ENCODE data around the gene MYPOP. TPM values are rescaled to one million over a fixed set of nuclear protein-coding genes. Genes with fewer than 3 reads are reported as not detected.

Gene MYPOP
- total and polyA plus RNA-seq, 2 donors (not counting 3 experiments of a cell fraction or from before 2014, with no cell fraction given), result 3.9 to 9.0 TPM

- H3K27ac ChIP-seq (ENCODE audit: insufficient read depth, low read depth, low read length), result no peak overlapping the region
- no peaks in the 10 kb centered on the region for H3K79me2 ChIP-seq (ENCODE audit: control insufficient read depth, insufficient read depth, low read length)
- no peaks in the 10 kb centered on the region for H3K9me1 ChIP-seq (replicated peaks; ENCODE audit: control insufficient read depth, extremely low read depth, insufficient read depth, low read length)
- no peaks in the 10 kb centered on the region for H4K20me1 ChIP-seq (replicated peaks; ENCODE audit: control insufficient read depth, extremely low read depth, insufficient read depth, low read length)
- DNase-seq (ENCODE audit: low read depth, low spot score), result no peak
- no peak overlapping the region for H2AFZ ChIP-seq (ENCODE audit: low read depth, low read length)
- dilution Hi-C loops (cut with MboI; ENCODE audit: extremely low pct_ligation_motif_present, low sequenced_read_pairs) (no loop called here), intact Hi-C loops (cut with micrococcal nuclease) (no loop called here)
- H3K27me3 ChIP-seq (ENCODE audit: control insufficient read depth in 2 of 2, insufficient read depth in 2 of 2, low read length in 2 of 2), result no peaks in the 10 kb centered on the region
- ChIA-PET POLR2A (no interaction called here), CTCF (interaction anchor here (1.0 kb wide), 1 partner anchor 8 kb away, joined by 4 read pairs; no protein-coding TSS in a partner anchor)
- H3K9me3 ChIP-seq (replicated peaks; ENCODE audit: control insufficient read depth, insufficient read depth, low read length), result no peaks in the 10 kb centered on the region
- no peak overlapping the region for H3K4me2 ChIP-seq (ENCODE audit: insufficient read depth, low read length)
- H3K9ac ChIP-seq (replicated peaks; ENCODE audit: extremely low read depth, insufficient read depth, low read length), result no peak overlapping the region
- TF ChIP-seq JUN (IDR thresholded peaks at IDR 0.05; ENCODE audit: borderline replicate concordance, insufficient read depth, insufficient read length, low read depth), result no peak
- no peak for TF ChIP-seq GATA2 (IDR thresholded peaks at IDR 0.05; ENCODE audit: insufficient read depth, insufficient read length, low read depth, low read length)
- no peak for TF ChIP-seq MYC (IDR thresholded peaks at IDR 0.05; ENCODE audit: low read depth, low read length)
- BruUV-seq (replicated peaks), result no TSS peak
- no peaks in the 10 kb centered on the region for H3K4me1 ChIP-seq (ENCODE audit: control insufficient read depth, extremely low read depth, insufficient read depth, low read length)
- no peaks in the 10 kb centered on the region for H3K36me3 ChIP-seq (ENCODE audit: control insufficient read depth in 2 of 2, extremely low read depth in 1 of 2, insufficient read depth in 2 of 2, low read length in 2 of 2)
- H3K4me3 ChIP-seq (replicated peaks in 1 of 3; ENCODE audit: insufficient read depth in 1 of 3, low read depth in 1 of 3, low read length in 3 of 3), result no peak overlapping the region
- no peak for FAIRE-seq
Measured at GRCh38 chr19:45911291-45911690, 8.9 kb upstream of the MYPOP start.

GRCh38 chr19:45908956-45909355 is 6.5 kb upstream of the MYPOP start:
- Histone ChIP-seq H3K4me2 (ENCODE audit: insufficient read depth, low read length) (no peak overlapping the region), H3K9me3 (replicated peaks; ENCODE audit: control insufficient read depth, insufficient read depth, low read length) (no peaks in the 10 kb centered on the region), H3K4me1 (ENCODE audit: control insufficient read depth, extremely low read depth, insufficient read depth, low read length) (no peaks in the 10 kb centered on the region), H3K27ac (ENCODE audit: insufficient read depth, low read depth, low read length) (no peak overlapping the region), H3K4me3 (replicated peaks in 1 of 3; ENCODE audit: insufficient read depth in 1 of 3, low read depth in 1 of 3, low read length in 3 of 3) (no peak overlapping the region), H3K27me3 (ENCODE audit: control insufficient read depth in 2 of 2, insufficient read depth in 2 of 2, low read length in 2 of 2) (no peaks in the 10 kb centered on the region), H3K9ac (replicated peaks; ENCODE audit: extremely low read depth, insufficient read depth, low read length) (no peak overlapping the region), H3K79me2 (ENCODE audit: control insufficient read depth, insufficient read depth, low read length) (no peaks in the 10 kb centered on the region), H4K20me1 (replicated peaks; ENCODE audit: control insufficient read depth, extremely low read depth, insufficient read depth, low read length) (no peaks in the 10 kb centered on the region), H3K36me3 (ENCODE audit: control insufficient read depth in 2 of 2, extremely low read depth in 1 of 2, insufficient read depth in 2 of 2, low read length in 2 of 2) (no peaks in the 10 kb centered on the region), H3K9me1 (replicated peaks; ENCODE audit: control insufficient read depth, extremely low read depth, insufficient read depth, low read length) (no peaks in the 10 kb centered on the region), H2AFZ (ENCODE audit: low read depth, low read length) (no peak overlapping the region)
- POLR2A ChIA-PET, result no interaction called here
- dilution Hi-C loops (cut with MboI; ENCODE audit: extremely low pct_ligation_motif_present, low sequenced_read_pairs) (no loop called here), intact Hi-C loops (cut with micrococcal nuclease) (no loop called here)
- FAIRE-seq (no peak), DNase-seq (ENCODE audit: low read depth, low spot score) (no peak)
- TF ChIP-seq EZH2 (IDR thresholded peaks at IDR 0.05; ENCODE audit: borderline replicate concordance, low read depth, low read length, severe bottlenecking), result no peak
- TF ChIP-seq MAX (IDR thresholded peaks at IDR 0.05; ENCODE audit: insufficient read depth, insufficient read length), result no peak
- no peak for TF ChIP-seq MYC (IDR thresholded peaks at IDR 0.05; ENCODE audit: low read depth, low read length)
- TF ChIP-seq FOS (IDR thresholded peaks at IDR 0.05; ENCODE audit: borderline replicate concordance, insufficient read depth, low read length), result no peak
- no peak for TF ChIP-seq POLR2AphosphoS5 (IDR thresholded peaks at IDR 0.05; ENCODE audit: insufficient read depth, low read depth, low read length)
- TF ChIP-seq CTCF (IDR thresholded peaks at IDR 0.05; ENCODE audit: extremely low read depth in 1 of 2, insufficient read depth in 1 of 2, low read depth in 1 of 2, low read length in 2 of 2), result no peak
- TF ChIP-seq JUN (IDR thresholded peaks at IDR 0.05; ENCODE audit: borderline replicate concordance, insufficient read depth, insufficient read length, low read depth), result no peak
- no peak for TF ChIP-seq GATA2 (IDR thresholded peaks at IDR 0.05; ENCODE audit: insufficient read depth, insufficient read length, low read depth, low read length)
- no peak for TF ChIP-seq POLR2A (IDR thresholded peaks at IDR 0.05; ENCODE audit: low read depth, low read length)
- BruUV-seq (replicated peaks), result no TSS peak
- CTCF ChIA-PET, result no interaction called here

Data from endothelial cell of umbilical vein (primary cell).